ENCODE measurements around the gene TTC23.

GRCh38 chr15:99101501-99101900 lies 147.9 kb downstream of the TTC23 start:
- TF ChIP-seq CTCF (IDR thresholded peaks at IDR 0.05) = no peak
- TF ChIP-seq EZH2phosphoT487 (IDR thresholded peaks at IDR 0.05) = no peak
- TF ChIP-seq EZH2 (IDR thresholded peaks at IDR 0.05) = no peak

All from neural progenitor cell (in vitro differentiated cells).